Lower lobe of right lung (tissue), 2 donors: ENCODE measurements around the gene SRRD. TPM values are rescaled to one million over a fixed set of nuclear protein-coding genes. Genes with fewer than 3 reads are reported as not detected.

Source experiments
- ATAC-seq, 2 donors: fragments of 200-7000 bp; cut with Tn5 transposase; one replicate each; pipeline ENCODE4 v1.9.1; 2020 to 2022; ENCODE audit warnings: mild to moderate bottlenecking in 2 of 2, moderate library complexity in 2 of 2
- DNase-seq: peaks from one replicate; pipeline ENCODE4 v3.0.0-alpha.2; 2020
- H3K27ac ChIP-seq: fragments of 200-600 bp; one replicate; pipeline ENCODE4 v1.8.0; 2022
- H3K27me3 ChIP-seq: fragments of 200-600 bp; one replicate; pipeline ENCODE4 v1.8.0; 2022; ENCODE audit warnings: low read depth
- H3K36me3 ChIP-seq: fragments of 200-600 bp; one replicate; pipeline ENCODE4 v1.8.0; 2022; ENCODE audit warnings: mild to moderate bottlenecking
- H3K4me1 ChIP-seq: fragments of 200-600 bp; one replicate; pipeline ENCODE4 v1.8.0; 2022
- H3K4me3 ChIP-seq: fragments of 200-600 bp; one replicate; pipeline ENCODE4 v1.8.0; 2022; ENCODE audit warnings: mild to moderate bottlenecking
- H3K9me3 ChIP-seq: fragments of 200-600 bp; one replicate; pipeline ENCODE4 v1.8.0; 2022
- CTCF ChIP-seq: fragments of 200-600 bp; IDR thresholded peaks from one replicate; pipeline ENCODE4 v1.8.0; 2022; ENCODE audit warnings: antibody characterized with exemption, mild to moderate bottlenecking
- intact Hi-C: fragments of 100-400 bp; cut with DNase I; formaldehyde crosslinking; loops from one replicate; pipeline ENCODE4 v1.11.0; 2022
- total RNA-seq: library from RNA; stranded (reverse); fragmentation: NEBNext Ultra II Directional; extraction: Animal tissue kit (Norgen Biotek cat#: 25700); gene quantifications from one replicate; pipeline ENCODE4 v1.2.1, GENCODE V29; 2021
- donor health status: DM: no; HTN: yes; CAD: no; lungs with severe emphysema.

Gene SRRD
- total RNA-seq, 1 donor from 2014 or later: 18.1 TPM

DNA sequence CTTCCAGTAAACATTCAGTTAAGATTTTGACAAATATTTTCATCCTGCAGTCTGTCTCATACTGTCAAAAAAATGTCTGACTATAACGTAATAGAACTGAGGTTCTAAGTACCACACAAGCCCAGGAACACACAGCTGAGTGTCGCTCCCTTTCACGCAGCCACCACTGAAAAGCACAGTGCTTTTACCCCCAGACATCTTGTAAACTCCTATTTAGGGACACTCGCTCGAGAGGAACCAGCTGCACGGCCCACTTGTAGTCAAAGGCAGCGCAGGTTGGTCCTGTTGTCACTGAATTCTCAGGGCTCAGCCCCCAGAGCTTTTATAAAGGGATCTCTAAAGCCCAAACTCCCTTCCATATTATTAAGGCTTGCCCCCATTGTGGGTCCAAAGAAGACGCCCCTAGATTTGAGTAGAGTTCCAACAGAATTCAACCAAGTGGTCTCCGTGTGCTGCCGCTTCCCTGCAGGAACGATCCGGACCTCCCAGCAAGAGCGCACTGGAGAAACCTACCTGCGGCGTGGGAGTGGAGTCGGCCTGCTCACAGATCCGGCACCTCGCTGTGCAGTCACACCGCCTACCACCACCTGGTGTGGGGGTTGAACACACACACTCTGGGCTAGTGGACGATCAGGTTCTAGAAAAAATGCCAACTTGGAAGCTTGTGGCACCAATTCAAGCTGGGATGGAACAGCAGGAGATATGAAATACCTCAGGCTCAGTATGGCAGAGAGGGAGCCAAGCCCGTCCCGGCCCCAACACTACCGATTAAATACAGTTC, 31.3 kb upstream of the SRRD start:
- no peaks in the 10 kb centered on the region for H3K27me3 ChIP-seq
- H3K27ac ChIP-seq: no peak overlapping the region
- H3K9me3 ChIP-seq: no peaks in the 10 kb centered on the region
- intact Hi-C loops: no loop called here
- TF ChIP-seq CTCF: no peak
- no peak overlapping the region for H3K4me3 ChIP-seq
- no peaks in the 10 kb centered on the region for H3K4me1 ChIP-seq
- DNase-seq (no peak), ATAC-seq (no peak)
- H3K36me3 ChIP-seq: peaks cover 63% of the 10 kb centered on the region

DNA sequence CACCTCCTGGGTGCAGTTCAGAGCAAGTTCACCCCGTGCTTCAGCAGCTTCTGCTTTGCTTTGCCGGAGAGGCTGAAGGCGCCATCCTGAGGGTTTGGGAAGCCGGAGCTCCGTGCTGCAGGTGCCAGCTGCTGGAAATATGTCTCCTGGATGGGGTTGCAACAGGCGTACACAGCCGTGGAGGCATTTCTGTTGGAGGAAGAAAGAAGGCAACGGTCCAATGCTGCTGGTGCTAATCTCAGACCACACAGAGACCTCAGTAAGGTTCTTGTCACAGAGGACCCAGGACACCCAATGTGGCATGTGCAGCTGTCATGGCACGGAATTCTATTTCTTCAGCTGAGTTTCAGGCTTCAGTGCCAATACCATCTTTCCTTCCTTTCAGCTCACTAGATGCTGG, 30.5 kb upstream of the SRRD start:
- intact Hi-C loops: no loop called here
- Histone ChIP-seq H3K27ac (no peak overlapping the region), H3K4me1 (no peaks in the 10 kb centered on the region), H3K4me3 (no peak overlapping the region), H3K27me3 (no peaks in the 10 kb centered on the region), H3K36me3 (peaks cover 71% of the 10 kb centered on the region), H3K9me3 (no peaks in the 10 kb centered on the region)
- TF ChIP-seq CTCF: no peak
- ATAC-seq (no peak), DNase-seq (no peak)

DNA sequence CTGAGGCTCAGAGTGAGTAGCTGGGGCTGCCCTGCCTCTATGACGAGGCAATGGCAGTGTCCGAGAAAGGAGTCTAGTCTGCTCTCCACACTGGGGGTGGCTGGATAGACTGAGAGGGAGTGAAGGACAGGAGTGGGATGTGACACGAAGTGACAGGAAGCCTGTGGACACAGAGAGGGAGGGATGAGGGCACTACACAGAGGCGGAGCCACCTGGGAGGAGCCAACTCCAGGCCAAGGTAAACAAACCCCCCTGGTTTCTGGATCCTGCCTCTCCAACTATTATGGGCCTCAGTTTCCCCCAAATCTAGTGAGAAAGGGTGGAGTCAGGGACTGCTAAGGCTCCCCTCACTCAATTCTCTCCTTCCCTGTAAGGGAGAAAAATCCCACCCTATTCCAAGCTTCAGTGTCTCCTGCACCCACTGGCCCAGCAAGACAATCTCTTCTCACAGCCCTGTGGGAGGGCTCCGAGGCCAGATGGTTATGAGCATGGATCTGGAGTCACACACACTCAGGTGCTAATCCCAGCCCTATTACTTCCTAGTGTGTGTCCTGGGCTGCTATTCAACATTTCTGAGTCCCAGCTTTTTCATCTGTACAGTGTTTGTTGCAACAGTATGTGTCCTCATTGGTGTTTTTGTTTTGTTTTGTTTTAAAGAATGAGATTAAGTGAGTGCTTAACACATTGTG, 29.7 kb upstream of the SRRD start:
- no peak overlapping the region for H3K27ac ChIP-seq
- no peak for TF ChIP-seq CTCF
- intact Hi-C loops: no loop called here
- ATAC-seq: no peak
- DNase-seq: no peak
- H3K4me3 ChIP-seq: no peak overlapping the region
- no peaks in the 10 kb centered on the region for H3K9me3 ChIP-seq
- H3K36me3 ChIP-seq: peaks cover 78% of the 10 kb centered on the region
- no peaks in the 10 kb centered on the region for H3K27me3 ChIP-seq
- no peaks in the 10 kb centered on the region for H3K4me1 ChIP-seq

- Histone ChIP-seq H3K27ac (no peak overlapping the region), H3K4me1 (no peaks in the 10 kb centered on the region), H3K36me3 (peaks cover 88% of the 10 kb centered on the region), H3K9me3 (no peaks in the 10 kb centered on the region), H3K27me3 (no peaks in the 10 kb centered on the region), H3K4me3 (no peak overlapping the region)
- no peak for DNase-seq
- TF ChIP-seq CTCF: no peak
- no peak for ATAC-seq
- intact Hi-C loops: no loop called here
These were observed 25.9 kb upstream of the SRRD start for GRCh38 chr22:26457661-26458272.

- ATAC-seq: no peak
- H3K9me3 ChIP-seq: no peaks in the 10 kb centered on the region
These were observed 23.5 kb upstream of the SRRD start for GRCh38 chr22:26460202-26460601.

More at GRCh38 chr22:26460202-26460601, 23.5 kb upstream of the SRRD start:
- TF ChIP-seq CTCF: no peak
- no peak for DNase-seq
- H3K27me3 ChIP-seq: no peaks in the 10 kb centered on the region
- no peaks in the 10 kb centered on the region for H3K4me1 ChIP-seq
- no peak overlapping the region for H3K4me3 ChIP-seq
- intact Hi-C loops: no loop called here
- H3K27ac ChIP-seq: no peak overlapping the region
- H3K36me3 ChIP-seq: peaks cover 95% of the 10 kb centered on the region
